Activated gamma-delta T cell (primary cell): ENCODE measurements around the gene GLTP.
A peak's percentile ranks its signal among the peaks of the same experiment; 100 is the strongest.
"Not testable (repeated sequence)": the region's sequence is repeated elsewhere in the genome, so short reads cannot be mapped to it uniquely, and the experiment has no call there.

Source experiments
- DNase-seq: peaks from one replicate; lab custom pipeline; 2025; lab: John Stamatoyannopoulos, UW
- total RNA-seq, 2 donors: gene quantifications; one replicate each; lab custom pipeline; 2026; lab: John Stamatoyannopoulos, UW

Gene GLTP
- 48.8 to 65.2 reads per million in 2 donors for total RNA-seq

- DNase-seq: peak; percentile 88
Observed at GRCh38 chr12:109880043-109880931, at the start of gene GLTP. Gene GLTP, minus strand, starts transcription at chr12:109880541. Its CDS starts 167 bp downstream, at chr12:109880374.

GRCh38 chr12:109929326-109929725, 49.0 kb upstream of the GLTP start:
- DNase-seq: not testable (repeated sequence)

- DNase-seq: no peak
Observed at GRCh38 chr12:109928058-109928656, 47.8 kb upstream of the GLTP start.

- DNase-seq: no peak
Observed at GRCh38 chr12:109927622-109928021, 47.3 kb upstream of the GLTP start.

- DNase-seq: no peak
Observed at GRCh38 chr12:109926488-109927210, 46.3 kb upstream of the GLTP start.

- no peak for DNase-seq
Observed at GRCh38 chr12:109926016-109926415, 45.7 kb upstream of the GLTP start.

GRCh38 chr12:109925185-109925840, 45.0 kb upstream of the GLTP start:
- no peak for DNase-seq

- no peak for DNase-seq
Observed at GRCh38 chr12:109923481-109924245, 43.3 kb upstream of the GLTP start.

GRCh38 chr12:109923038-109923437, 42.7 kb upstream of the GLTP start:
- no peak for DNase-seq

- no peak for DNase-seq
Observed at GRCh38 chr12:109921982-109922381, 41.6 kb upstream of the GLTP start.

- DNase-seq: no peak
Observed at GRCh38 chr12:109920261-109920780, 40.0 kb upstream of the GLTP start.

- no peak for DNase-seq
Observed at GRCh38 chr12:109919456-109919855, 39.1 kb upstream of the GLTP start.

GRCh38 chr12:109916045-109916444, 35.7 kb upstream of the GLTP start:
- no peak for DNase-seq

- no peak for DNase-seq
Observed at GRCh38 chr12:109915171-109916040, 35.1 kb upstream of the GLTP start.

GRCh38 chr12:109914461-109914860, 34.1 kb upstream of the GLTP start:
- DNase-seq: no peak

GRCh38 chr12:109912855-109913321, 32.5 kb upstream of the GLTP start:
- no peak for DNase-seq

GRCh38 chr12:109910969-109911348, 30.6 kb upstream of the GLTP start:
- no peak for DNase-seq

GRCh38 chr12:109910254-109910968, 30.1 kb upstream of the GLTP start:
- DNase-seq: no peak

- no peak for DNase-seq
Observed at GRCh38 chr12:109905301-109905700, 25.0 kb upstream of the GLTP start.
